CD4-positive, alpha-beta T cell treated with Interleukin-6 for 4 hours (primary cell): ENCODE data around the gene SLBP.

Experiments used
- DNase-seq: peaks from one replicate; pipeline ENCODE4 v3.0.0-alpha.2; 2020; ENCODE audit warnings: mixed read lengths

Gene SLBP

GRCh38 chr4:1748465-1748995 lies 36.4 kb upstream of the SLBP start:
- peak; percentile 86 for DNase-seq

GRCh38 chr4:1747603-1747967 lies 35.5 kb upstream of the SLBP start:
- DNase-seq: no peak

GRCh38 chr4:1746919-1747602 lies 34.9 kb upstream of the SLBP start:
- no peak for DNase-seq

- peak; percentile 80 for DNase-seq
Observed at GRCh38 chr4:1746265-1746691, 34.2 kb upstream of the SLBP start.

GRCh38 chr4:1745697-1746096 lies 33.6 kb upstream of the SLBP start:
- DNase-seq: no peak

GRCh38 chr4:1745165-1745564 lies 33.0 kb upstream of the SLBP start:
- no peak for DNase-seq

GRCh38 chr4:1744552-1744951 lies 32.4 kb upstream of the SLBP start:
- DNase-seq: no peak

- DNase-seq: no peak
Observed at GRCh38 chr4:1743975-1744374, 31.9 kb upstream of the SLBP start.

GRCh38 chr4:1743551-1743950 lies 31.4 kb upstream of the SLBP start:
- no peak for DNase-seq

GRCh38 chr4:1741208-1741607 lies 29.1 kb upstream of the SLBP start:
- DNase-seq: no peak

- DNase-seq: no peak
Observed at GRCh38 chr4:1740021-1740545, 28.0 kb upstream of the SLBP start.

- no peak for DNase-seq
Observed at GRCh38 chr4:1739358-1739757, 27.2 kb upstream of the SLBP start.

GRCh38 chr4:1738410-1738809 lies 26.3 kb upstream of the SLBP start:
- DNase-seq: no peak

GRCh38 chr4:1737666-1738065 lies 25.5 kb upstream of the SLBP start:
- DNase-seq: no peak

GRCh38 chr4:1736812-1737211 lies 24.7 kb upstream of the SLBP start:
- DNase-seq: no peak

- no peak for DNase-seq
Observed at GRCh38 chr4:1735215-1735614, 23.1 kb upstream of the SLBP start.

GRCh38 chr4:1732911-1733310 lies 20.8 kb upstream of the SLBP start:
- no peak for DNase-seq

- DNase-seq: no peak
Observed at GRCh38 chr4:1731180-1731579, 19.1 kb upstream of the SLBP start.

- no peak for DNase-seq
Observed at GRCh38 chr4:1730532-1731135, 18.5 kb upstream of the SLBP start.

GRCh38 chr4:1728061-1728980 lies 16.2 kb upstream of the SLBP start:
- no peak for DNase-seq

- no peak for DNase-seq
Observed at GRCh38 chr4:1727117-1728031, 15.3 kb upstream of the SLBP start.
